GM18951 (cell line): Measurements from ENCODE around the gene SUCNR1.

Source experiments
- POLR2A ChIP-seq: IDR thresholded peaks from 4 replicates; pipeline ENCODE4 v1.6.1; 2011; ENCODE audit warnings: mild to moderate bottlenecking; ENCODE audit not compliant: insufficient read length, insufficient read depth; ENCODE audit errors: extremely low read depth
- in situ Hi-C: fragments of 300-500 bp; cut with MboI; formaldehyde crosslinking; loops from one replicate; pipeline ENCODE4 v1.12.0; 2022; ENCODE audit warnings: low sequenced_read_pairs, mixed read lengths, inconsistent platforms; ENCODE audit not compliant: unreplicated experiment

Gene SUCNR1

GRCh38 chr3:151900884-151901643 is 27.6 kb downstream of the SUCNR1 start:
- in situ Hi-C loops = no loop called here

GRCh38 chr3:151901644-151902285 is 28.3 kb downstream of the SUCNR1 start:
- no peak for TF ChIP-seq POLR2A
- in situ Hi-C loops = no loop called here

More at GRCh38 chr3:151900884-151901643, 27.6 kb downstream of the SUCNR1 start:
- TF ChIP-seq POLR2A = no peak

- in situ Hi-C loops = no loop called here
- TF ChIP-seq POLR2A = no peak
These were observed 30.1 kb downstream of the SUCNR1 start for GRCh38 chr3:151903501-151903991.

- in situ Hi-C loops = no loop called here
- TF ChIP-seq POLR2A = no peak
These were observed 32.2 kb downstream of the SUCNR1 start for GRCh38 chr3:151905647-151906046.

GRCh38 chr3:151906751-151907150 is 33.3 kb downstream of the SUCNR1 start:
- TF ChIP-seq POLR2A = no peak
- in situ Hi-C loops = no loop called here

- in situ Hi-C loops = no loop called here
- no peak for TF ChIP-seq POLR2A
These were observed 35.0 kb downstream of the SUCNR1 start for GRCh38 chr3:151908399-151908798.

- in situ Hi-C loops = loop anchor here (10.0 kb wide), 1 partner anchor 475 kb away; no protein-coding TSS in a partner anchor
- no peak for TF ChIP-seq POLR2A
These were observed 36.4 kb downstream of the SUCNR1 start for GRCh38 chr3:151909681-151910405.

GRCh38 chr3:151911462-151911861 is 38.0 kb downstream of the SUCNR1 start:
- in situ Hi-C loops = loop anchor here (10.0 kb wide), 1 partner anchor 477 kb away; no protein-coding TSS in a partner anchor
- no peak for TF ChIP-seq POLR2A

- no peak for TF ChIP-seq POLR2A
- in situ Hi-C loops = loop anchor here (10.0 kb wide), 1 partner anchor 477 kb away; no protein-coding TSS in a partner anchor
These were observed 38.6 kb downstream of the SUCNR1 start for GRCh38 chr3:151912028-151912427.

GRCh38 chr3:151916781-151917180 is 43.3 kb downstream of the SUCNR1 start:
- in situ Hi-C loops = loop anchor here (10.0 kb wide), 1 partner anchor 482 kb away; no protein-coding TSS in a partner anchor
- no peak for TF ChIP-seq POLR2A

GRCh38 chr3:151918253-151919029 is 45.0 kb downstream of the SUCNR1 start:
- in situ Hi-C loops = loop anchor here (10.0 kb wide), 1 partner anchor 484 kb away; no protein-coding TSS in a partner anchor
- no peak for TF ChIP-seq POLR2A

GRCh38 chr3:151919030-151919328 is 45.5 kb downstream of the SUCNR1 start:
- in situ Hi-C loops = loop anchor here (10.0 kb wide), 1 partner anchor 484 kb away; no protein-coding TSS in a partner anchor
- TF ChIP-seq POLR2A = no peak
